ENCODE data around the gene TRPC4AP.
"Not testable (repeated sequence)": the region's sequence is repeated elsewhere in the genome, so short reads cannot be mapped to it uniquely, and the experiment has no call there.

TRPC4AP gene

DNA sequence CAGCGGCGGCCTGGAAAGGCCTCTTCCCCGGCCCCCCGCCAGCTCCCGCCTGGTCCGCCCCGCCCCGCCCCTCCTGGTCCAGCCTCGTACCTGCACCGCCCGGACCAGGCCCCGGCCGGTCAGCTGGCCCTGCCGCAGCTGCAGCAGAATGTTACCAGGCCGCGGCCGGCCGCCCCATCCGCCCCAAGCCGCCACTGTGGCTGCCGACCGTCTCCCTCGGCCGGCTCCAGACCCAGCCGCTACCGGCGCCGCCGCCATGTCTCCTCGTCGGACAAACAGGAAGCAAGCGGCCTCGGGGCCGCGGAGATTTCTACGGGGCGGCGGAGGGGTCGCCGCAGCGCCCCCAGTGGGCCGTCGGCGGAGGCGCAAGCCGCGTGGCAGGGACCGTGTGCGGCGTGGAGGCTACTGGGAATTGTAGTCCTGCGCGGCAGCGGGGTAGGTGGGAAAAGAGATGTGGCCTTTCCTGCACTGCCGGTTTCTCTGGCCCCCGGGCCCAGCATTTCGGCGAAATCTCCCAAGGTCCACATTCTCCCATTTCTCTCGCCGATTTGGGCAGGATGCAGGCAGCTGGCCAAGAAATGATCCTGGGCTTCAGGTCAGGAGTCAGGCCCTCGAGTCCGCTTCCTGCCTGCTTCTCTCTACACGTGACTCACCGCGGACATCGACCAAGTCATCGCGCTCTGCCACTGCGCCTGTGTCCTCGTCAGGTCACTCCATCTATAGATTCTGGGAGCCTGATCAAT lies at the start of gene TRPC4AP:
TSS of gene TRPC4AP (minus strand) at position 284 of the 743 bp plus-strand sequence. CDS start at position 258, 26 bp downstream.
- peak; percentile 95 for DNase-seq

- DNase-seq: no peak
These were observed 43.4 kb upstream of the TRPC4AP start for GRCh38 chr20:35135867-35136586.

- no peak for DNase-seq
These were observed 42.3 kb upstream of the TRPC4AP start for GRCh38 chr20:35134880-35135279.

- no peak for DNase-seq
These were observed 41.9 kb upstream of the TRPC4AP start for GRCh38 chr20:35134472-35134871.

DNA sequence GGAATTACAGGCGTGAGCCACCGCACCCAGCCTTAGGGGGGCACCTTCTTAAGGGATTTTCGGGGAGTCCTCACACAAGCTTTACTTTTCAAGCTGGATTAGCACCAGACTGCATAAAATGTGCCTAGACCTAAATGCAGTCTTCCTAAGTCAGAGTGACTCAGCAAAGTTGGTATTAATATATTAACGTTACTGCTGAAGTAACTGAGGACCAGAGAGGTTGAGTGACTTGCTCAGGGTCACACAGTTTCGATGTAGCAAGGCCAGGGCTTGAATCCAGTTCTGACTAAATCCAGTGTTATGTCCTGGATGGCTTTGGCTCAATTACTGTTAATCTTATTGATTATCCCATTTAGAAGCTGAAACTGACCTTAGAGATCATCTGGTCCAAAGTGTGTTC lies 41.1 kb upstream of the TRPC4AP start:
- no peak for DNase-seq

DNA sequence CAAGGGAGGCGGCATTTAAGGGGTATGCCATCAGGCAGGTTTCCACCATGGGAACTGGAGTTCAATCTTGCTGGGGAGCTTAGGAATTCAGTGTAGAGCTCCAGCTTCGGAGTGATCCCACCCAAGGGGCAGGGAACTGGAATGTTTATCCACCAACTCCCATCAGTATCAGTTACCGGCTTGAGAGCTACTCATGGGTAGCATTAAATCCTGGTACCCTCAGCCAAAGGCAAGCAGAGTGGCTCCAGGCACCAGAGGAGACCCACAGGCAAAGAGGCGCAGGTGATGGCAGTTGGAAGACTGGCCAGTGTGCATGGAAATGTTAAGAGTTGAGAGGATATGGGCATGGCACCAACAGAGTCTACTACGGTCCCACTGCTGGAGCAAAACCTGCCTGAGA lies 40.4 kb upstream of the TRPC4AP start:
- DNase-seq: no peak

DNA sequence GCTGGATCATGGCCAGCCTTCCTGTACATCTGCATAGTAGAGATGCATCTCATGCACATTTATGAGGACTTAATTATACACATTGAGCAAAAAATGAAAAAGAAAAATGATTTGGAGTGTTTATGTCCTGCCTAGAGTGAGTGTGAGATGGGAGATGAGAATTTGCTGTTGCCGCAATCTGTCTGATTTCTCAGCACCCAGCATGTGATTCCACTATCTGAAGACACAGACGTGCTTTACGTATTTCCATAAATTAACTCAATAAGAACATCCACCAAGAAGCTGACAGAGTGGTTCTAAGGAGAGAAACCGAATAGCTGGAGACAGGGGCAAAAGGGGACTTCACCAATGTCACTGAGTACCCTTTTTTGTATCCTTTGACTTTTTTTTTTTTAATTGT lies 39.3 kb upstream of the TRPC4AP start:
- no peak for DNase-seq

GRCh38 chr20:35129647-35130069 lies 37.1 kb upstream of the TRPC4AP start:
- DNase-seq: no peak

DNA sequence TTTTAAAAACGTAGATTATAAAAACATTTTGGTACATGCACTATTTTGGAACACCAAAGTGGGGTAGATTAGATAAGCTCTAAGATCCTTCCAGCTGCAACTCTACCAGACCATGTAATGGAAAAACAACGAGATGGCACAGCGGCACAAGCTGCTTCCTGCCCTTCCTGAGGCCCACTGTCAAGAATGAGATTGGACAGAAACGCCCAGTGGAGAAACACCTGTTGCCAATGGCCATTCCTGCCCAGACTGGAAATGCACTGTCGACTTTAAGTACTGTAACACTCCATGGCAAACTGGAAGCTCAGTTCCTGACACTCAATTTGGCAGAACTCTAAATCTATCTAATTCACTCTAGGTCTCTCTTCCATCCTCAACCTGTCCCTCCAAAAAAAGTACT lies 33.1 kb upstream of the TRPC4AP start:
- no peak for DNase-seq

DNA sequence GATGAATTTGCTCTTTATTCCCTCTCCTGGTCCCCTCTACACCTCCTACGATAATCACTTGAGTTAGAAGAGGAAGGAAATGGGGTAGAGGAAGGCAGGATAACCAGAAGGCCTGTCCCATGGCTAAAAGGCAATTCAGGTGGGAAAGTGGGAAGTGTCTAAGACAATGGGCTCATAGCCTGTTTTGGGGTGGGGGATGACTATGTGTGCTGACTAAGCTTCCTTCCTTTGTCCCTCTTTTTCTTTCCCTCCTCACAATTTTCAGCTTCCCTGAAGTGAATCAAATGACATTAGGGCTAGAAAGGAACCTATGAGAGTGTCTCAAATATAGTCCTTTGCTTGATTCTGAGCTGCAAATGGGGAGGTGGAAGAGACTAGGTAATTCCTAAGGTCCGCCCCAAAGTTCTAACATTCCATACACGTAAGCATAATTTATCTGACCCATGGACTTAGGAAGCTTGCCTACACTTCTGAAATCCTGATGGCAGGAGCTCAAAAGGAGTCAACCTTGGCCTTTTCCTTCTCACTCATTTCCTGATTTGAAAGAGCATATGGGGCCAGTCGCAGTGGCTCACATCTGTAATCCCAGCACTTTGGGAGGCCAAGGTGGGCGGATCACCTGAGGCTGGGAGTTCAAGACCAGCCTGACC lies 30.3 kb upstream of the TRPC4AP start:
- DNase-seq: no peak

DNA sequence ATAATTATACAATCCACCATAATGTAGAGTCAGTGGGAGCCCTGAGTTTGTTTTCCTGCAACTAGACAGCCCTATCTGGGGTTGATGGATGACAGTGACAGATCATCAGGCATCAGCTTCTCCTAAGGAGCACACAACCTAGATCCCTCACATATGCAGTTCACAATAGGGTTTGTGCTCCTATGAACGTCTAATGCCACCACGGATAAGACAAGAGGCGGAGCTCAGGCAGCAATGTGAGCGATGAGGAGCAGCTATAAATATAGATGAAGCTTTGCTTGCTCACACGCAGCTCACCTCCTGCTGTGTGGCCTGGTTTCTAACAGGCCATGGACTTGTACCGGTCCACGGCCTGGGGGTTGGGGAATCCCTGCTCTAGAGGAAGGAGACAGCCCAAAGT lies 28.6 kb upstream of the TRPC4AP start:
- DNase-seq: no peak

GRCh38 chr20:35120012-35120701 lies 27.6 kb upstream of the TRPC4AP start:
- no peak for DNase-seq

- no peak for DNase-seq
These were observed 25.0 kb upstream of the TRPC4AP start for GRCh38 chr20:35117629-35118028.

DNA sequence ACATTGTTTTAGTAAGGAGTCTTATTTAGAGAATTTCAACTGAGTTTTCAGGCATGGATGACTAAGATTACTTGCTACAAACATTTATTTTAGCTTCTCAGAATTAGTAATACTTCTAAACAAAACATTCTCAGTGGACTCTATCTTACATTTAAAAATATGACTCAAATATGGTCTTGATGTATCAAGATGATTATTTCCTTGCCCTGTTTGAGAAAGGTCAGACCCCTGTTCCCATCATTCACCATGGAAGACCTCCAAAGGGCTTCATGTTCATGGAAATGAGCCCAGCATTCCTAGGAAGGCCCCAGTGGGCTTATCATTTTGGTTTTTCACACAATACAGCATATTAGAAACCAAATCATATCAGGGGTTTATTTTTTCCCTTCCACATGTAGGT lies 24.6 kb upstream of the TRPC4AP start:
- no peak for DNase-seq

DNA sequence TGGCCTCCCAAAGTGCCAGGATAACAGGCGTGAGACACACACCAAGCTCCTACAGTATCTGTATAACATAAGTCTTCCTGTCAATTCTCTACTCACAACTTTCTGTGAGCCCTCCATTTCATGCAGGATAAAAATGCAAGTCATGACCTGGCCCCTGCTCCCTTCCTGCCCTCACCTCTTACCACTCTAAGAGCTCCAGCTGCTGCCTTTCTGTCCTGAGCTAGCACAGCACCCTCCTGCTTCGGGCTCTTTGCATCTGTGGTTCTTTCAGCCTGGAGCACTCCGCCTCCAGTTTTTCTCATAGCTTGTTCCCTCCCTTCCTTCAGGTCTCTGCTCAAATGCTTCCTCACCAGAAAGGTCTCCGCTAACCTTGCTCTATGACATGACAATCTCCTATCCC lies 23.7 kb upstream of the TRPC4AP start:
- peak; percentile 32 for DNase-seq

DNA sequence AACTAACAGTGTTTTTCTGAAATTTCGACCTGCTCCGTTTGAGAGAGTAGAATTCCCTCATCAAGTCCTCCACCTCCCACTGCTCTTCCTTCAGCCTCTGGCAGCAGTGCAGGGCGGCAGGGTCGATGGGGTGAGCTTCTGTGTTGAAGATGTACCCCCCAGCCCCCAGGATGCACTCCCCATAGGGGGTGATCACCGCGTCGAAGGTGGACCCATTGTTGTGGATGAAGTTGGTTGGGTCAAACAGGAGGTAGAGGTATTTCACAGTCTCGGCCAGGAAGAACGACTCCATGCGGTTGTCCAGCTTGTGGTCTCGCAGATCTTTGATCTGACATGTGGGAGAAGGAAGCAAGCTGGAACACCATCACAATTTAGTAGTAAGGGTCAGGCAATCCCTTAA lies 23.0 kb upstream of the TRPC4AP start:
- DNase-seq: peak; percentile 28

DNA sequence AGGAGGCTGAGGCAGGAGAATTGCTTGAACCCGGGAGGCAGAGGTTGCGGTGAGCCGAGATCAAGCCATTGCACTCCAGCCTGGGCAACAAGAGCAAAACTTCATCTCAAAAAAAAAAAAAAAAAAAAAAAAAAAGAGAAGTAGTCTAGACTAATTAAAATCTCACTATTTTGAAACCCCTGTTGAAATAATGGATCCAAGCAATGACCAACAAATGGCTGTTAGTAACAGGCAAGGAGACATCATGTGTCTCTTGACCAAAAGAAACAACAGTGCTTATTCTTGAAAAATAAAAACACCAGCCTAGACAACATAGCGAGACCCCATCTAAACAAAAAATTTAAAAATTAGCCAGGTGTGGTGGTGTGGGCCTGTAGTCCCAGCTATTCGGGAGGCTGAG lies 19.7 kb upstream of the TRPC4AP start:
- DNase-seq: not testable (repeated sequence)

DNA sequence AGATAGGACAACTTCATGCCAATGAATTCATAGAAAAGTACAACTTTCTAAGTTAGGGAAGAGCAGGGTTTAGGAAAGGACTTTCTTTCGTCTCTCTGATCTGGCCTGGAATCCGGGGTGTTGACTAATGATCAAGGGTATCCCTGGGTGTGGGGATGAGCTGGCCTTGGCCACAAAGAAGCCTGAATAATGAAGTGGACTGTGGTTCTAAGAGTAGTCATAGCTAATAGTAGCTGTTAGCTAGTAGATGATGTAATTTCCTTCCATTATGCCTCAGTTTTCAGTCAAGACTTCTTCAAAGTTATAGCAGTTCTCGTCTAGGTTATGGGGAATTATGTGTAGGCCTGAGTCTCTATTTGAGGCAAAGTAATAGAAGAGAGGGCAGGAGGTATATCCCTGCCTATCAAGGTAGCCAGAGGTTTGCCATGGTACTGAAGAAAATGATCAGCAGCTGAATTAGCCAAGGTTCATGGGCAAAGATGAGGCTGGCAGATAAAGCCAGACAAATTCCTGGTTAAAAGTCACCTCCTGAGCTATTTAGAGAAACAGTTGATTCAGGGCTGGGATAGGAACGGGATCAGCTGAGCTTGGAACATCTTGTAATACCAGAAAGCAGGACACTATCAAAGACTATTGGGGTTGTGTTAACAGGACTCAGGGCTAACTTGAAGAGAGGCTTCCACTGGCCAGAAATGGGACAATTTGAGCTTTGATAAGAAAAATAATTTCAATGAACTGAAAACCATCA lies 18.7 kb upstream of the TRPC4AP start:
- no peak for DNase-seq

- DNase-seq: no peak
These were observed 16.3 kb upstream of the TRPC4AP start for GRCh38 chr20:35108921-35109320.

DNA sequence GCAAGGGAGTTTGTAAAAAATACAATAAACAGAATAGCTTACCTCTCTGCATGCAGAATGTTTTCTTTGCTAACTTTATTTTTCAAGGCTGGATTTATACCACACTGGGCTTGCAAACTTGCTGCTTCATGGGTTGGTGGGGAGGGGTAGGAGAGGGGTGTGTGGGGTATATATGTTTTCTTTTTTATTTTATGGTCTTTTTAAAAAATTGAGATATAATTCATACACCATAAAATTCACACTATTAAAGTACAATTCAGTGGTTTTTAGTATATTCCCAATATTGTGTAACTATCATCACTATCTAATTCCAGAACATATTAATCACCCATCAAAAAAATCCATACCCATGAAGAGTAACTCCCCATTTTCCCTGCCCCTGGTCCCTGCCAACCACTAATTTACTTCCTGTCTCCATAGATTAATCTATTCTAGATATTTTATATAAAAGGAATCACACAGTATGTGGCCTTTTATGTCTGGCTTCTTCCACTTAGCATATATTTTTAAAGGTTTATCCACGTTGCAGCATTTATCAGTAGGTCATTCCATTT lies 14.3 kb upstream of the TRPC4AP start:
- DNase-seq: no peak

GRCh38 chr20:35104685-35105295 lies 12.2 kb upstream of the TRPC4AP start:
- no peak for DNase-seq

DNA sequence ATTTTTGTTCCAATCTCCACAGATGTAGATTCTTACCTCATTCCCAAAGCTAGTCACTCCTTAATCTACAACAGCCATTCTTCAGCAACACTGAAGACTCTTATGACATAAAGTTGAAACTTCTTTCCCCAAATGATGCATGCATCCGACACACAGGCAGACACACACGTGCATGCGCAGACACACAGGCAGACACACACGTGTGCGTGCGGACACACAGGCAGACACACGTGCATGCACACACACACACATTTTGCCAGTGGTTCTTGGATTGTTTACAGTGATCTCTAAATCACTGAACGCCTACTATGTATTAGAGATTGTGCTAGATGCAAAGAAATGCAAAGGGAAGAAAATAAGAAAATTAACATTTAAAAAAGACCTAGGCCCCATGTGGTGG lies 9.0 kb upstream of the TRPC4AP start:
- no peak for DNase-seq

All from activated CD8-positive, alpha-beta memory T cell treated with anti-CD3 and anti-CD28 coated beads for 24 hours (primary cell).